Liver (tissue), 3 donors: ENCODE measurements around the gene URM1.

Experiments used
- FOXA1 ChIP-seq: IDR thresholded peaks from 2 replicates; pipeline ENCODE4 v1.6.1; 2016; ENCODE audit warnings: antibody characterized with exemption
- GABPA ChIP-seq, 2 donors: IDR thresholded peaks in 1 of 2; conservative IDR thresholded peaks in 1 of 2; 2 replicates each; pipeline ENCODE4 v1.6.1; 2016; ENCODE audit warnings: antibody characterized with exemption in 2 of 2, mild to moderate bottlenecking in 1 of 2, moderate library complexity in 1 of 2
- HNF4A ChIP-seq, 2 donors: conservative IDR thresholded peaks; 2 replicates each; pipeline ENCODE4 v1.6.1; 2016; ENCODE audit warnings: antibody characterized with exemption in 2 of 2, mild to moderate bottlenecking in 2 of 2
- MAX ChIP-seq: IDR thresholded peaks from 2 replicates; pipeline ENCODE4 v1.6.1; 2016; ENCODE audit warnings: antibody characterized with exemption
- RAD21 ChIP-seq, 2 donors: IDR thresholded peaks; 2 replicates each; pipeline ENCODE4 v1.6.1; 2016; ENCODE audit warnings: antibody characterized with exemption in 2 of 2, mild to moderate bottlenecking in 2 of 2
- RXRA ChIP-seq, 2 donors: IDR thresholded peaks; 2 replicates each; pipeline ENCODE4 v1.6.1; 2017 to 2018; ENCODE audit warnings: antibody characterized with exemption in 2 of 2, mild to moderate bottlenecking in 1 of 2
- SP1 ChIP-seq: IDR thresholded peaks from 2 replicates; pipeline ENCODE4 v1.6.1; 2018; ENCODE audit warnings: antibody characterized with exemption, mild to moderate bottlenecking
- TAF1 ChIP-seq: conservative IDR thresholded peaks from 2 replicates; pipeline ENCODE4 v1.6.1; 2016; ENCODE audit warnings: antibody characterized with exemption, mild to moderate bottlenecking
- YY1 ChIP-seq: IDR thresholded peaks from 2 replicates; pipeline ENCODE4 v1.6.1; 2016; ENCODE audit warnings: antibody characterized with exemption, mild to moderate bottlenecking
- TF ChIP-seq, protein P1 (sequence below): fragments of 150-350 bp; IDR thresholded peaks from 2 replicates; pipeline ENCODE4 v1.5.1; 2017; ENCODE audit warnings: improper control_type of control experiment, low read depth, low read length; ENCODE audit not compliant: missing input control
- TF ChIP-seq, protein P2 (sequence below): IDR thresholded peaks from 2 replicates; pipeline ENCODE4 v1.6.1; 2016; ENCODE audit warnings: antibody characterized with exemption, mild to moderate bottlenecking
- TF ChIP-seq, protein P3 (sequence below): IDR thresholded peaks from 2 replicates; pipeline ENCODE4 v1.6.1; 2016; ENCODE audit warnings: antibody characterized with exemption
- donor health status: healthy.
- donor health status: healthy.

GRCh38 chr9:128415281-128415680 is 44.1 kb downstream of the URM1 start:
- TF ChIP-seq, protein P1, sequence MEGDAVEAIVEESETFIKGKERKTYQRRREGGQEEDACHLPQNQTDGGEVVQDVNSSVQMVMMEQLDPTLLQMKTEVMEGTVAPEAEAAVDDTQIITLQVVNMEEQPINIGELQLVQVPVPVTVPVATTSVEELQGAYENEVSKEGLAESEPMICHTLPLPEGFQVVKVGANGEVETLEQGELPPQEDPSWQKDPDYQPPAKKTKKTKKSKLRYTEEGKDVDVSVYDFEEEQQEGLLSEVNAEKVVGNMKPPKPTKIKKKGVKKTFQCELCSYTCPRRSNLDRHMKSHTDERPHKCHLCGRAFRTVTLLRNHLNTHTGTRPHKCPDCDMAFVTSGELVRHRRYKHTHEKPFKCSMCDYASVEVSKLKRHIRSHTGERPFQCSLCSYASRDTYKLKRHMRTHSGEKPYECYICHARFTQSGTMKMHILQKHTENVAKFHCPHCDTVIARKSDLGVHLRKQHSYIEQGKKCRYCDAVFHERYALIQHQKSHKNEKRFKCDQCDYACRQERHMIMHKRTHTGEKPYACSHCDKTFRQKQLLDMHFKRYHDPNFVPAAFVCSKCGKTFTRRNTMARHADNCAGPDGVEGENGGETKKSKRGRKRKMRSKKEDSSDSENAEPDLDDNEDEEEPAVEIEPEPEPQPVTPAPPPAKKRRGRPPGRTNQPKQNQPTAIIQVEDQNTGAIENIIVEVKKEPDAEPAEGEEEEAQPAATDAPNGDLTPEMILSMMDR = no peak
- TF ChIP-seq, protein P2, sequence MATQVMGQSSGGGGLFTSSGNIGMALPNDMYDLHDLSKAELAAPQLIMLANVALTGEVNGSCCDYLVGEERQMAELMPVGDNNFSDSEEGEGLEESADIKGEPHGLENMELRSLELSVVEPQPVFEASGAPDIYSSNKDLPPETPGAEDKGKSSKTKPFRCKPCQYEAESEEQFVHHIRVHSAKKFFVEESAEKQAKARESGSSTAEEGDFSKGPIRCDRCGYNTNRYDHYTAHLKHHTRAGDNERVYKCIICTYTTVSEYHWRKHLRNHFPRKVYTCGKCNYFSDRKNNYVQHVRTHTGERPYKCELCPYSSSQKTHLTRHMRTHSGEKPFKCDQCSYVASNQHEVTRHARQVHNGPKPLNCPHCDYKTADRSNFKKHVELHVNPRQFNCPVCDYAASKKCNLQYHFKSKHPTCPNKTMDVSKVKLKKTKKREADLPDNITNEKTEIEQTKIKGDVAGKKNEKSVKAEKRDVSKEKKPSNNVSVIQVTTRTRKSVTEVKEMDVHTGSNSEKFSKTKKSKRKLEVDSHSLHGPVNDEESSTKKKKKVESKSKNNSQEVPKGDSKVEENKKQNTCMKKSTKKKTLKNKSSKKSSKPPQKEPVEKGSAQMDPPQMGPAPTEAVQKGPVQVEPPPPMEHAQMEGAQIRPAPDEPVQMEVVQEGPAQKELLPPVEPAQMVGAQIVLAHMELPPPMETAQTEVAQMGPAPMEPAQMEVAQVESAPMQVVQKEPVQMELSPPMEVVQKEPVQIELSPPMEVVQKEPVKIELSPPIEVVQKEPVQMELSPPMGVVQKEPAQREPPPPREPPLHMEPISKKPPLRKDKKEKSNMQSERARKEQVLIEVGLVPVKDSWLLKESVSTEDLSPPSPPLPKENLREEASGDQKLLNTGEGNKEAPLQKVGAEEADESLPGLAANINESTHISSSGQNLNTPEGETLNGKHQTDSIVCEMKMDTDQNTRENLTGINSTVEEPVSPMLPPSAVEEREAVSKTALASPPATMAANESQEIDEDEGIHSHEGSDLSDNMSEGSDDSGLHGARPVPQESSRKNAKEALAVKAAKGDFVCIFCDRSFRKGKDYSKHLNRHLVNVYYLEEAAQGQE = no peak
- no peak for TF ChIP-seq RXRA (IDR thresholded peaks at IDR 0.05)
- no peak for TF ChIP-seq RAD21 (IDR thresholded peaks at IDR 0.05)
- TF ChIP-seq YY1 = no peak
- no peak for TF ChIP-seq GABPA (IDR thresholded peaks at IDR 0.05 in 1 of 2, conservative IDR thresholded peaks at IDR 0.05 in 1 of 2)
- TF ChIP-seq MAX = no peak
- no peak for TF ChIP-seq FOXA1
- no peak for TF ChIP-seq SP1
- TF ChIP-seq, protein P3, sequence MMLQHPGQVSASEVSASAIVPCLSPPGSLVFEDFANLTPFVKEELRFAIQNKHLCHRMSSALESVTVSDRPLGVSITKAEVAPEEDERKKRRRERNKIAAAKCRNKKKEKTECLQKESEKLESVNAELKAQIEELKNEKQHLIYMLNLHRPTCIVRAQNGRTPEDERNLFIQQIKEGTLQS = no peak
- TF ChIP-seq TAF1 = no peak
- TF ChIP-seq HNF4A (conservative IDR thresholded peaks at IDR 0.05) = no peak
